ENCODE results near the gene CAMK1D.
A peak's percentile ranks its signal among the peaks of the same experiment; 100 is the strongest.

CAMK1D gene

DNA sequence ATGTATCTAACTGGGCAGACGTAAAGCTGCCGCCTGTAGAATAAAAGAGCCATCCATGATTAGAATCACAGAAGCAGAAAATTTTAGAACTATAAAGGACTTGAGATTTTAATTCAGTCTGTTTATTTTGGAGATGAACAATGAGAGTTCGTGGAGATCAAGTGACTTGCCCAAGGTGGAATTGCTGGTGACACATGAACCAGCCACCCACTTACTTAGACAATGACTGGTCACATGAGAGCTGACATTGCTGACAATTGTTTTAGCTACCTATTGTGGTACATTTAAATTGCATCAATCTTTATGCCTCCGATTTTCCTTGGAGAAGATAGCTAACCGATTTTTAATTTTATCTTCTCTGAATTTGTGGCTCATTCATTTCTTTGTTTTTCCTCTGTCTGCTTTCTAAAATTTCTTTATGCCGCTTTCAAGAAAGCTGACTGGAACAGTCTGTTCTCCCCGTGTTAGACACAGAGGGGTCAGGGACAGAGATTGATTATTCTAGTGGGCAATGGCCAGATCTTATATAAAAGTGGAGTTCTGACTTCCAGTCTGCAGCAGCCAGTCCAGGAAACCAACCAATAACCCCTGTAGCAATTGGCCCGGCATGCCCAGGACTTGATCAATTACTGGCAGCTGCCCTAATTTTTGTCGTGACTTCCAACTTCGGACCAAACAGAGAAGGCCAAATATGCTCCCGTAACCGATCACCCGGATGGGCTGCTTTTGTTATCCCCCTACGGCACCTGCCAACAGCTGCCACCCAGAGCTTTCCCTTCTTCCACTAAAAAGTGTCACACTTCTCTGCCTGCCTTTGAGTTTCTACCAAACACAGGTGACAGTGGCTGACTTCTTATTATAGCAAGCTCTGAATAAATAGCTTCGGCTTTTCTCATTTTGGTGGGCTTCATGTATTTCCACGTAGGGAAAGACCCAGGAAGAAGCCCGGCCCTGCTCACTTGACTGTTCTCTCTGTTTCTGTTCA, 241.6 kb downstream of the CAMK1D start:
- DNase-seq (ENCODE audit: low spot score) (no peak), FAIRE-seq (no peak)

DNA sequence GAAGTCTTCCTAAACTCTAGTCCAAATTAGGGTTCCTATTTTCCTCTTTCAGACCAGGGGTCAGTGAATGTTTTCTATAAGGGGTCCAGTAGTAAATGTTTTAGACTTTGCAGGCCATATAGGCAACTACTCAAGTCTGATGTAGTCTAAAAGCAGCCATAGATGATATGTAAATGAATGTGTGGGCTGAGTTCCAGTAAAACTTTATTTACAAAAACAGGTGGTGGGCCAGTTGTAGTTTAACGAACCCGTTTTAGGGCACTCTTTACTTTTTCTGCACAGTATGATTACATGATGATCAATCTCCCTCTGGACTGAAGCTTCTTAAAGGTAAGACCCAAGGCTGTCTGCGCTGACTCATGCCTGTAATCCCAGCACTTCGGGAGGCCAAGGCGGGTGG, 243.6 kb downstream of the CAMK1D start:
- DNase-seq (ENCODE audit: low spot score) (no peak), FAIRE-seq (no peak)

DNA sequence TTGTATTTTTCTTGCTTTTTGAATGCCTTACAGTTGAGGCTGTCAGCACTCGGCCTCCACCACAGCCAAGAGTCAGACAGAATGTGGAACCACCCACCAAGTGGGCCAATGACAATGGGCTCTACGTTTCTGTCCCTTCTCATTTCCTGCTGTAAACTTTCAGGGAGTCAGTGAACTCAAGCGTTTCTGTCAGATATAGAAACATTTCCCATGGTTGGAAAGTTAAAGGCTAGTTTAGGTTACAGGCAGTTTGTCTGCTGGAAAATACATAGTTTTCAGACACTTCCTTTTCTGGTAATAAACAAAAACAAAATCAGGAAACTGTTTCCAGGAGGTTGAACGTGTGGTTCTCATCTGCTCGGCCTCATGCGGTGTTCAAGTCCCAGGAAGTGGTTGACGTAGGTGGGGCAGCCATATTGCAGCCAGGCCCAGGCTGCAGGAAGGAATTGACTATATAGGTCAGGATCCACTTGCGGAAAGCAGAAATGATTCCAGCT, 245.1 kb downstream of the CAMK1D start:
- FAIRE-seq (no peak), DNase-seq (ENCODE audit: low spot score) (no peak)

DNA sequence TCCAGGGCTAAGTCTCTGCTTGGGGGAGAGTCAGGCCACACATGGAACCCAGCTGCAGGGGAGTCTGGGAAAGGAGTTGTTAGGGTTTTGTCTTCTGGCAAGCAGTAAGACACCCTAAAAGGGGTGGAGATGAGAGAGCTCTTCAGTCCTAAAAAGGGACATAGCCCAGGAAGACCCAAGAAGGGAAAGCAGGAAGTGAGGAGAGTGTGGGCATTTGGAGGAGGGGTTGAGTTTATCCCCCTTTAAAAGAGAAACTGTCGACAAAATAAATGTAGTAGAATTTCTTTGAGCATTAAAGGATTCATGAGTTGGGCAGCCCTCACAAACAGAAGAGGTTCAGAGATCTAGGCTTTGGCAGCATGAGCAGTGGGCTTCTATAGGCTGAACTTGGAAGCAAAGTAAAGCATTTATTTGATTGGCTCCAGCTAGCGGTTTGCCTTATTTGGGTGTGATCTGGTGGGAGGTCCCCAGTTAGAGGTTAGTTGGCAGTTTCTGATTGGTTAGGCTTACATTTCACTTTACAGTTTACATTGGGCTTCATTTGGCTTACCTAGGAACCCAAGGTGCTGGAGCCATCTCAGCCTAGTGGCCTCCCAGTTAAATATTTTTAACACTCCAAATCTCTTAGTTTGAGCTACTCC, 246.7 kb downstream of the CAMK1D start:
- DNase-seq (ENCODE audit: low spot score), result no peak

DNA sequence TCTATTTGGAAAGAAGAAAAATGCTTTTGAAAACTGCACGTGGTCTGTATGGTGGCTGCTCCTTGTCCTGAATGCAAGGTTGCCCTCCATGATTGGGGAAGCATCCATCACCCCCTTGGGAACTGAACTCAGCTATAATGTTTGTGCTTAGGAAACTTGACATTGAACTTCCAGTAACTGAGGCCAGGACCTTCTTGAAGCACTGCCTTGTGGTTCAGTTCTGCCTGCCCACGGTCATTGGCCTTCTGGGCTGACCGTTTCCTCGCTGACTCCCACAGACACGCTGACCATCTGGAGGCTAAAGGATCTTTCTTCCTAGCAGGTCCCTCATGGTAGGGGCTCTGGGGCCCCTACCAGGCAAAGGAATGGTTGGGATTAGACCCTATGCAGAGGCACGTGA, 247.8 kb downstream of the CAMK1D start:
- DNase-seq (ENCODE audit: low spot score) (no peak), FAIRE-seq (no peak)

More for the DNA sequence above, 246.7 kb downstream of the CAMK1D start:
- FAIRE-seq, result no peak

DNA sequence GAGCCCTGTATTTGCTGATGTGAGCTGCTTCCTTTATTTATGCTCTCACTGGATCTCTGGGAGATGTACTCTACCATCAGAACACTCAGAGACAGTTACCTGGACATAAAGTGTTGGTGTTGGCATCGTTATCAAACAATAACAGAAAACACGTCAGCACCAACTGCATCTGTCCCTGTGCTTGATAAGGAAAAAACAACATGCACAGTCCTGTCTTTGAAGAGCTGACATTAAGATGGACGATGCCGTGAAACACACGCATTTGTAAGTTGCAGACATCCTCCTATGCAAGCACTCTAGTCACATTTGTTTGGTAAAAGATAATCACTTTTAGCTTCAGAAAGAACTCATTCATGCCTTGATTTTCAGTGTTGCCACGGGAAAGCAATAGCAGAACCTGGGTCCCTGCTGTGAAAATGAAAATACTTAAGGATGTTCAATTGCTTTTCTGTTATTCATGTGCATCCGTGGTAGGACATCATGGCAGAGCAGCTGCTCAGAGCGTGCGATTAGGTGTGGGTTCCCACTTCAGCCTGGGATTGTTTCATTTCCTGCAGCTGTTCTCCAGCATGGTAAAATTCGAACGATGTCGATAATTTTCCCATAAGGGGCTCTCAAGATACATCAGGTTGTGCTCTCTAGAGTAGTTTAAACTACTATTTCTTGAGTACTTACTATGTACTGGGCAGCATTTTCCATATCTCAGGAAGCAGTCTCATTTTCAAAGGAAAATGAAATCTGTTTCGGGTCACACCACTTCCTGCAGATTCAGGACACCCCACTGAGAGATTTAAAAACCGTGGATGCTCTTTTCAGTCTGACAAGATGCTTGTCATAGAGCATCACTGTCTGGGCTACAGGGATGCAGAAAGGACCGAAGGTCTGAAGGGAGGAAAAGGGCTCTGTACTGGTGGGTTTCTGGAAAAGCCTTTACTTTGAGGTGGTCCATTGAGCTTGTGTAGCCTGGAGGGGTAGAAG, 248.7 kb downstream of the CAMK1D start:
- DNase-seq (ENCODE audit: low spot score) (no peak), FAIRE-seq (no peak)

DNA sequence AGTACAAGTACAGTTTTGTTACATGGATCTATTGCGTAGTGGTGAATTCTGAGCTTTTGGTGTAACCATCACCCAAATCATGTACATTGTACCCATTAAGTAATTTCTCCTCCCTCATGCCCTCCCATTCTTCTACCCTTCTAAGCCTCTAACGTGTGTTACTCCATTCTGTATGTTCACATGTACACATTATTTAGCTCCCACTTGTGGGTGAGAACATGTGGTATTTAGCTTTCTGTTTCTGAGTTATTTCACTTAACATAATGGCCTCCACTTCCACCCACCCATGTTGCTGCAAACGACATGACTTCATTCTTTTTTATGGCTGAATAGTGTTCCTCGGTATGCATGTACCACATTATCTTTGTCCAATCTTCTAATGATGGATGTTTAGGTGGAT, 251.3 kb downstream of the CAMK1D start:
- DNase-seq (ENCODE audit: low spot score), result no peak
- FAIRE-seq, result no peak

DNA sequence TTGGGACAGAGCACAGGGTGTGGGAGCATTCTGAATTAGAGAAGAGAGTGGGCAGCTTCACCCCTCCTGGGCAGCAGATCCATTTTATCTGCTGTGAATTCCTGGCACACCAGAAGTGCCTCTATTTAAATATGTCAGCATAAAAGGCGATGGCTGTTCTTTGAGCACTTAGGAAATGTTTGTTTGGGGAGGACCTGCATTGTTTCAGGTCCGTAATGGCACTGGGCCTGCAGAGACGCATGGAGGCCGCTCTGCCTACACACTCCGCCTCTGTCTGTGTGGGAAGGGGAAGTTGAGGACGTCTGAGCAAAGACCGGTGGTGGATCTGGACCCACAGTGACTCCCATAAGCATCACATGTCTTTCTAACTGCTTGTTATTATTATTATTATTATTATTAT, 253.2 kb downstream of the CAMK1D start:
- DNase-seq (ENCODE audit: low spot score), result no peak

DNA sequence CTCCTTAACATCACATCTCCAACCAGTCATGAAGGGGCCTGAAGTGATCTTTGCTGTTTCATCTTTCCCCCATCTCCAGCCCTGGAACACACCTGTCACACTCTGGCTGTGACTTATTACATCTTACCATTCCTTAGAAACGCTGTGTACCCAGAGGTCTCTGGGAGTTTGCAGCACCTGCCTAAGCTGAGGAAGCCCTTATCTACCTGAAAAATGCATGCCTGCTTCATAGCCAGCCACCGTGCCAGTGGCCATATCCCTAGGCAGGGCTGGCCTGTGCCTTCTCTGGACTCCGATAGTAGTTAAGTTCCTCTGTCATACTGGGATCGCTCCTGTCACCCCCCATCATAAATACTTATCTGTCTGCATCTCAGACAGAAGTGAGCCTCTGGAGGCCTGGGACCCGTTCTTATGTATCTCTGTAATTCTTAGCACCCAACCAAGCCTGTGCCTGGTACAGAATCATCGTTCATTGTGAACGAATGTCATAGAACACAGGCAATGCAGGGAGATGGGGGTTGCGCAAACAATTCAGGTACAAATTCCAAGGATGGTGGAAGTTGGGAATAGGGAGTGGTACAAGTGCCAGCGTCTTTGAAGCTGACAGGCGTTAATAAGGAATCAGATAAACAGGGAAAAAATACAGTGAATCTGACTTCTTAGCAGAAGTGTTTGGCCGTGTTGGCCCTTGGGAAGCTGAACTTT, 254.6 kb downstream of the CAMK1D start:
- DNase-seq (ENCODE audit: low spot score), result no peak
- no peak for FAIRE-seq

More for the DNA sequence above, 253.2 kb downstream of the CAMK1D start:
- no peak for FAIRE-seq

DNA sequence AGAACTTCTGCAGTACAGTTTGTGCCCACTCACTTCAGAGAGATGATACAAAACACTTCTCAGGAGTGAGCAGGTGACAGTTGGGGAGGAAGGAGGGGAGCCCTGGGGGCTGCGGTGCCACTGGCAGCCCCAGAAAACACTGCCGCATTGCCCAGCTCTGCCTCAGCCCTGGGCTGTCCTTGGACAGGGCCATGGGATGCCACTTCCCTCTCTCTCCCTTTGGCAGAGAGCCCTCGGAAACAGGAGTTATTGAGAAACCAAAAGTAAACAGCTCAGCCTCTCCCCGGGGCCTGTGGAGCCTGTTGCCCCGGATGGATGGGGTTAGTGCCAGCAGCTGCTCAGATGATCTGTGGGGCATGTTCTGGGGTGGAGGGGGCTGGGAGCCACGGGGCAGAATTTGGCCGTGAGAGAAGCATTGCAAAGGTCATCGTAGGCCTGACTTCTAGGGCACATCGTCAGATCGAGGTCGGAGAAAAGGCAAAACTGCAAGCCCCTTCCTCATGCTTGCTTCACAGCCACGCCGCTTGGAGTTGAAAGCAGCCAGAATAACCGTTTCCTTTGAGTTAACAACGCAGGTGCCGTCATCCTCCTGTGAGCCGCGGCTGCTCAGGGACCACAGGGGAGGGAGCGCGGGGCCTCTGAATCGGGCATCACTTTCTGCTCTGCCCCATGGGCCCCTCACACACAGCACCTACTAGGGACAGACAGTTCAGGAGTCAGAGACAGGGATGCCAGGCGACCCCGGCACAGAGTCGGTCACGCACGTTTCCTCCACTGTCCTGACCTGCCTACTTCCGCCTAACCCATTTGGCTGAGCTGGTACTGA, 256.4 kb downstream of the CAMK1D start:
- peak; percentile 35 for DNase-seq (ENCODE audit: low spot score)
- FAIRE-seq, result no peak

DNA sequence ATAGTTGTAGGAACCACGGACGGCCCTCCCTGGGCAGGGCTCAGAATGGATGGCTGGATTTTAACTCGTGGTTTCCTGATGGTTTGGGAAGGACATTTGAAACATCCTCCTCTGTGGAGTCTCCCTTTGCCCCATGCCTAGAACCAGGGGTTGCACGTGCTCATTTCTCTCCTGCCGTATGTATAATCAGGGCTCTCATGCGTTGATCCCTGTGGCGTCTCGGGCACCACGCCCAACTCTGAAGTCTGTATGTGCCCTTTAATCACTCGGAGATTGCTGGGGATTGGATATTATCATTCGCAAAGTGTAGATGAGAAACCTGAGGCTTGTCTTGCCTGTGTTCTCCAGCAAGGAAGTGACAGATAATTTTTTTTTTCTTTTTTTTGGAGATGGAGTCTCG, 257.1 kb downstream of the CAMK1D start:
- DNase-seq (ENCODE audit: low spot score) (no peak), FAIRE-seq (no peak)

DNA sequence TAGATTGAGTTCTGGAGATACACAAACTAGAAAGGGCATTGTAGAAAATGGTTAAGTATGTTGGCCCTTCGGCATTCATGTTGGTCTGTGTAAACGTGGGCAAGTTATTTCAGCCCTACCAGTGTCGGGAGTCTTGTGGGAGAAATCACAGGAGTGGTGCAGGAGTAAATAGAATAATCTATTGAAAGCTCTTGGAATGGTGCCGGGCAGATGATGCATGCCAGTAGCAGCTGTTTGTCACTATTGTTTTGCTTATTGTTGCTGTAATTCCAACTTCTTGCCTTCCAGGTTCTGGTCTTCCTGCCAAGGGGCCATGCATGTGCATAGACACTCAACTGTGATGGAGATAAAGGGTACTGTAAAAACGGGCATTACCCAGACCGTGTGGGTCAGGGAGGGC, 259.4 kb downstream of the CAMK1D start:
- DNase-seq (ENCODE audit: low spot score), result no peak

DNA sequence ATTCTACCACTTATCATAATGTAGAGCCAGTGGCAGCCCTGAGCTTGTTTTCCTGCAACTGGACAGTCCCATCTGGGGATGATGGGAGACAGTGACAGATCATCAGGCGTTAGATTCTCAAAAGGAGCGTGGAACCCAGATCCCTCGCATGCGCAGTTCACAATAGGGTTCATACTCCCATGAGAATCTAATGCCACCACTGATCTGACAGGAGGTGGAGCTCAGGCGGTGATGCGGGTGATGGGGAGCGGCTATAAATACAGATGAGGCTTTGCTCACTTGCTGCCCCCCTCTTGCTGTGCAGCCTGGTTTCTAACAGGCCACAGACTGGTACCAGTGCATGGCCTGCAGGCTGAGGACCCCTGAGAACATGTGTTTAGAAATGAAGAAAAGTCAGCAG, 260.1 kb downstream of the CAMK1D start:
- no peak for DNase-seq (ENCODE audit: low spot score)

More for the DNA sequence above, 259.4 kb downstream of the CAMK1D start:
- FAIRE-seq, result no peak

DNA sequence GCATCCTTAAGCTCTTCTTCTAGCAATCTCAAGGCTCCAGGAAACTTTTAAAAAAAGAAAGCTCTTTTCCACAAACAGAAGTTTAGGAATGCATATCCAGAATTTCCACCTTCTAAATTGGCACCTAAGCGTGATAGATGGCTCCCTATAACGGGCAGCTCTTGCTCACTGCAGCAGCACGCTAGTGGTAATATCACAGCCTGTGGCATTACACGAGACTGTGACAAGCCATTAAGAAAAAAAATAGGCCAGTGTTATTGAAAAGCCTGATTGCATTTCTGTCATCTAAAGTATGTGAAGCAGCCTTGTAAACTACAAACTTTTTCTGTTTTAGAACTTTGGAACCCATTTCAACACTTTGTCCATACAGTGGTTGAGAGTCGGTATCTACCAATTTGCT, 263.8 kb downstream of the CAMK1D start:
- DNase-seq (ENCODE audit: low spot score) (no peak), FAIRE-seq (no peak)

More for the DNA sequence above, 260.1 kb downstream of the CAMK1D start:
- FAIRE-seq, result no peak

DNA sequence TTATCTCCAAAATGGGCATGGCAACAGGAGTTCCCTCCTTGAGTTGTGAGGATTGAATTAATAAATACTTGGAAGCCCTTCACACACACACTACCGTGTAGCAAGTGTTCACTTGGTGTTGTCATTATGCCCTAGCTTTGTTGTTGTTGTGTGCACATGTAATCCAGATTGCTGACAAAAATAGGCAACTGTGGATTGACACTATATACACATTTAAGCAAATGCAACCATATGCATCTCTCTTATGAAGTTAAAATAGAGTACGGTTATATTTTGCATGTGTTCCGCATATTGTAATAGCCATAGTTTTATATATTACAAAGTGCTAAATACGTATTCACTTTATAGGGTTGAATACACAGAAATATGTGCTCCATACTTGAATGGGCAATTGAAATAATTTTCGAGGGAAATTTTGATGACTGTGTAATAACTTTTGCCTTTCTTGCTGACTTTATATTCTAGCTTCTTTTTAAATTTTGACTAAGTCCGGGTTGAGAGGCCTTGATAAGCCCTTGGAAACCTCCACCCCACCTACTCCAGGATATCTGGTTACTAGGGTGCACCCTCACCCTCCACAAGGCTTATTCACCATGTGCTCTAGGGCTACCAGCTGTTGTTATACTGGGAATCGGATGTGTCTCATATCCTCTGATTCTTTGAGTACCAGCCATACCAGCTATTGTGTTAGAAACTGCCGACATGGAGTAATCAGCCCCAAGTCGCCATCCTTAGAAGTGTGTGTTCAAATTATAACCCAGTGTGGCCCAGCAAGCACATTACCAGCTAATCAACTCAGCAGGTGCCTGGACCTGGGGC, 265.0 kb downstream of the CAMK1D start:
- DNase-seq (ENCODE audit: low spot score) (no peak), FAIRE-seq (no peak)

DNA sequence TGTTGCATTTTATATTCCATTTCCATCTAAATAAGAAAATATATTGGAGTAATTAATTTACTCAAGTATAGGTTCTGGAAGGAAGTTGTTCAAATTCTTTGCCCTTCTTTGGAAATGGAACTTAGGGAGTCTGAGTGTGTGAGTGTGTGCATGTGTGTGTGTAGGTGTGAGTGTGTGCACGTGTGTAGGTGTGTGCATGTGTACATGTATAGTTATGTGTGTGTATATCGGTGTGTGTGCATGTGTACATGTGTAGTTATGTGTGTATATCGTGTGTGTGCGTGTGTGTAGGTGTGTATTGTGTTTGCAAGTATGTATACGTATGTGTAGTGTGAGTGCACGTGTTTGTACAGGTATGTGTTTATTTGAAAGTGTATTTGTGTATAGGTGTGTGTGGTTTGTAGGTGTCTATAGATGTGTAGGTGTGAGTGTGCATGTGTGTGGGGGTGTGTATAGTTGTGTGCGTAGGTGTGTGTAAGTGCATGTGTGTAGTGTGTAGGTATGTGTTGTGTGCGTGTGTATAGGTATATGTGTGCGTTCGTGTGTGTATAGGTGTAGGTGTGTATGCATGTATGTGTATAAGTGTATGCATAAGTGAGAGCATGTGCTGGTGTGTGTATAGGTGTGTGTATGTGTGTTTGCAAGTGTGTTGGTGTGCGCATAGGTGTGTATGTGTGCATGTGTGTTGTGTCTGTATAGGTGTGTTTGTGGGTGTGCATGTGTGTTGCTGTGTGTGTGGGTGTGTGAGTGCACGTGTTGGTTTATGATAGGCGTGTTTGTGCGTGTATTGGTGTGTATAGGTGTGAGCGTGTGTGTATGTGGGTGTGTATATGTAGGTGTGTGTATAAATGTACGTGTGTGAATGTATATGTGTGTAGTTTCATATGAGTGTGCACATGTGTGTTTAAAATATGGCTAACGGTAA, 266.2 kb downstream of the CAMK1D start:
- DNase-seq (ENCODE audit: low spot score) (no peak), FAIRE-seq (no peak)
